Coronary artery (tissue), 2 donors: ENCODE data around the gene ABCF3.

ENCODE experiments used
- DNase-seq: peaks from one replicate; pipeline ENCODE4 v3.0.0-alpha.2; 2017; ENCODE audit warnings: low spot score
- H3K27ac ChIP-seq, 2 donors: fragments of 200-600 bp; sonication (generic); one replicate each; pipeline ENCODE4 v1.5.1; 2016 to 2019
- H3K4me3 ChIP-seq: fragments of 200-600 bp; sonication (generic); 2 replicates; pipeline ENCODE4 v1.5.1; 2016; ENCODE audit warnings: mild to moderate bottlenecking, moderate library complexity
- CTCF ChIP-seq: fragments of 200-600 bp; sonication (generic); IDR thresholded peaks from one replicate; pipeline ENCODE4 v1.5.1; 2019; ENCODE audit warnings: antibody characterized with exemption

Gene ABCF3

DNA sequence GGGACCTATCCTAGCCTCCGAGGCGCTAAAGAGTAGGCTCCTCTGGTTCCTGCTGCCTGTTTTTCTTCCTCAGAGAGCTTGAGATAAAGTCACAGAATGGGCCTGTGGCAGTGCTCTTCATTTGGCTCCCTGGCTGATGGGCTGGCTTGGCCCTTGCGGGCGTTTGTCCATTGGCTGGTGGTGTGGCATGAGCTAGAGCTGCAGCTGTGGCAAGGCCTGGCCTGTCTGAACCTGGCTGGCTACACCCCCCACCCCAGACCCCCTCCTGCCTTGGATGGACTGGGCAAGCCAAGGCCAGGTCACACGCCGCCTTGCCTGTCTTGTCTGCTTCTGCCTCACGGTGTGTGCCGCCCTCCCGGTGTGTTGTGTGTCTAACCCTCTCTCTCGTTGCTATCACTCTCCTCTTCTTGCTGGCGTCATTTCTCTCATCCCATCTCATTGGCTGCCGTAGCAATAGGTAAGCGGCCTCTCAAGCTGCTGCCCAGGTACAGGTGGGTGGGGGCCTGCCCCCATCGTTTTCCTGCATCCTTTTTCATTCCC, 8.2 kb upstream of the ABCF3 start:
- Histone ChIP-seq H3K4me3 (peak overlapping the region; percentile 10), H3K27ac (peak overlapping the region in 1 of 2 donors; percentile 97)
- TF ChIP-seq CTCF: no peak
- no peak for DNase-seq

DNA sequence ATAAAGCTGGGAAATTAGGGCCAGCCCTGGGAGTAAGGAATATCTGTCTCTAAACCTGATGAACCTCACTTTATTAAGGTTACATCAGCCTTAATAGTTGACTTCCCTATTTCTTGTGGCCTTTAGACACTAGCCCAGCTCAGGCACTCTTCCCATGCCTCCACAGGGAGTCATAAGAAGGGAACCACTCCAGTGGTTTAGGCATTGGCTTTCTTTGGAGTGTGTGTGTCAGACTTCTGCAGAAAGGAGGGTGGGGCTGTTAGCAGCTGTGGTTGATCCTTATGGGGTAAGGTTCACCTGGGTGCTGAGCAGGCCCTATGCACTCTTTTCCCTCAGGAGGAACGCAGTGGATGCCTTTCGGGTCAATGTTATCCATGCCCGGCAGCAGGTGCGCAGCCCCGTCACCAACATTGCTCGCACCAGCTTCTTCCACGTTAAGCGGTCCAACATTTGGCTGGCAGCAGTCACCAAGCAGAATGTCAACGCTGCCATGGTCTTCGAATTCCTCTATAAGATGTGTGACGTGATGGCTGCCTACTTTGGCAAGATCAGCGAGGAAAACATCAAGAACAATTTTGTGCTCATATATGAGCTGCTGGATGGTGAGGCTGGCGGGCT, 7.4 kb upstream of the ABCF3 start:
- H3K4me3 ChIP-seq: no peak overlapping the region
- no peak for TF ChIP-seq CTCF
- no peak for DNase-seq
- H3K27ac ChIP-seq: no peak overlapping the region

DNA sequence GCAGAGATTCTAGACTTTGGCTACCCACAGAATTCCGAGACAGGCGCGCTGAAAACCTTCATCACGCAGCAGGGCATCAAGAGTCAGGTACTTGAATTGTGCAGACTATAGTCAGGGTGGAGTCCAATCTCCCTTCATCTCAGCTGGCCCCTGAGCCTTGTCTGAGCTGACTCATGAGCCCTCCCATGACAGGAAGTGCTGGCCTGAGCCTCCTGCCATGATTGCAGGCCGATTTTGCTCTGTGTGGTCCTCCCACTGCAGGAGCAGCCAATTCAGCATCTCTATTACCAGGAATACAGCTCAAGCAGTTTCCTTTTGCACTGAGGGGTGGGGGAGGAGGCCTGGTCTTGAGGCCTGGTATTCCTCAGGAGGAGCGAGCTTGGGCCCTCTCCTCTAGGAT, 5.8 kb upstream of the ABCF3 start:
- no peak for DNase-seq
- no peak for TF ChIP-seq CTCF
- H3K4me3 ChIP-seq: no peak overlapping the region
- H3K27ac ChIP-seq: no peak overlapping the region

GRCh38 chr3:184181596-184181995, 4.4 kb upstream of the ABCF3 start:
- no peak for DNase-seq
- Histone ChIP-seq H3K27ac (no peak overlapping the region), H3K4me3 (no peak overlapping the region)
- no peak for TF ChIP-seq CTCF

DNA sequence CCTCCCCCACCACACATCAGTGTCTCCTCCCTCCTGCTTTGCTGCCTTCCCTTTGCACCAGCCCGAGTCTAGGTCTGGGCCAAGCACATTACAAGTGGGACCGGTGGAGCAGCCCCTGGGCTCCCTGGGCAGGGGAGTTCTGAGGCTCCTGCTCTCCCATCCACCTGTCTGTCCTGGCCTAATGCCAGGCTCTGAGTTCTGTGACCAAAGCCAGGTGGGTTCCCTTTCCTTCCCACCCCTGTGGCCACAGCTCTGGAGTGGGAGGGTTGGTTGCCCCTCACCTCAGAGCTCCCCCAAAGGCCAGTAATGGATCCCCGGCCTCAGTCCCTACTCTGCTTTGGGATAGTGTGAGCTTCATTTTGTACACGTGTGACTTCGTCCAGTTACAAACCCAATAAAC, 2.3 kb upstream of the ABCF3 start:
- DNase-seq: no peak
- TF ChIP-seq CTCF: no peak

GRCh38 chr3:184184546-184185230, 1.3 kb upstream of the ABCF3 start:
- no peak for TF ChIP-seq CTCF
- DNase-seq: no peak
- Histone ChIP-seq H3K4me3 (no peak overlapping the region), H3K27ac (peak overlapping the region; percentile 91 to 93)

More for the DNA sequence above, 2.3 kb upstream of the ABCF3 start:
- H3K4me3 ChIP-seq: no peak overlapping the region
- H3K27ac ChIP-seq: no peak overlapping the region
